Osteocyte (in vitro differentiated cells): ENCODE measurements around the gene SF3A1. TPM values are rescaled to one million over a fixed set of nuclear protein-coding genes. Genes with fewer than 3 reads are reported as not detected.
A peak's percentile ranks its signal among the peaks of the same experiment; 100 is the strongest.

Experiments used
- DNase-seq: peaks from one replicate; pipeline ENCODE4 v3.0.0; 2021; ENCODE audit warnings: mixed read lengths; ENCODE audit not compliant: unreplicated experiment; ENCODE audit errors: extremely low spot score
- H3K27ac Mint-ChIP-seq: one replicate; pipeline ENCODE4 v1.8.0; 2021; ENCODE audit warnings: mild to moderate bottlenecking, mixed read lengths; ENCODE audit not compliant: unreplicated experiment
- H3K27me3 Mint-ChIP-seq: one replicate; pipeline ENCODE4 v1.8.0; 2021; ENCODE audit warnings: mixed read lengths; ENCODE audit not compliant: unreplicated experiment
- H3K36me3 Mint-ChIP-seq: one replicate; pipeline ENCODE4 v1.8.0; 2021; ENCODE audit warnings: mixed read lengths; ENCODE audit not compliant: unreplicated experiment
- H3K4me1 Mint-ChIP-seq: one replicate; pipeline ENCODE4 v1.8.0; 2021; ENCODE audit warnings: mixed read lengths; ENCODE audit not compliant: unreplicated experiment
- H3K4me3 Mint-ChIP-seq: one replicate; pipeline ENCODE4 v1.8.0; 2021; ENCODE audit warnings: mild to moderate bottlenecking, moderate library complexity, mixed read lengths; ENCODE audit not compliant: unreplicated experiment
- H3K9me3 Mint-ChIP-seq: one replicate; pipeline ENCODE4 v1.8.0; 2021; ENCODE audit warnings: mixed read lengths; ENCODE audit not compliant: unreplicated experiment
- CTCF ChIP-seq: fragments of 200-600 bp; sonication (generic); IDR thresholded peaks from 2 replicates; pipeline ENCODE4 v1.5.0; 2021; ENCODE audit warnings: antibody characterized with exemption, mild to moderate bottlenecking, moderate library complexity
- total RNA-seq: library from RNA; stranded (reverse); gene quantifications from 2 replicates; pipeline ENCODE4 v1.2.1, GENCODE V29; 2021

SF3A1 gene
- total RNA-seq, 1 donor from 2014 or later = 170 TPM

DNA sequence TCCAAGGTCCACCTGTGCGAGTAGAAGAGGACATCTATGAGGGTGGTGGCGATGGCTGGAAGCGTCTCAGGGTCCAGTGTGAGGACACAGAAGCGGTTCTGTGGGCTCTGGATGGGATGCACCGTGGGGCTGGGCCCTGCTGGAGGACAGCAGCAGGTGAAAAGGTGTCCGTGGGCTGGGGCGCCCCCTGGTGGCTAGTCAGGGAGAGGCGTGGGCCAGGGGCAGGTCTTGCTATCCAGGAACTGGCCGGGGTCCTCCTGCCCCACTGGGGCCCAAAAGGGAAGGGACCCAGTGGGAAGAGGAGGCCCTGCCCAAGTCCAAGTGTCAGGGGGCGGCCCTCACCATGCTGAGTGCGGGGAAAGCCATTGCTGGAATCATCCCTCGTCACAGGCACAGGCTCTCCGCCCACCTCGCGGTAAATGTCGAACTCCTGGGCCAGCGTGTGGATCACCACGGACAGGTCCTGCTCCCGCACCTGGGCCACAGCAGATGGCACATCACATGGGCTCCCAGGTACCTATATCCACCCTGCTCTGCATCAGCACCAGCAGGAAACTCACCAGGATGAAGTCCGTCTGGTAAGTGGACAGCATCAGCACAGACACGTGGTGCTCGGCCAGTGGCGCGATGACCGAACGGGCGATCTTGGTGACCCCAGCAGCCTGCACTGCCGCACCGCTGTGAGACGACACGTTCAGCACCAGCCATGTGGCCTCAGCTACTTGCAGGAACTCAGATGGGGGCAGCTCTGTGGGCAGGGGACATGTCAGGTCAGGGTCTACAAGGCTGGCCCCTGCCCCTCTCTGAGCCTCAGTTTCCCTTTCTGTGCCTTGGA, 69.7 kb downstream of the SF3A1 start:
- H3K9me3 Mint-ChIP-seq = no peaks in the 10 kb centered on the region
- H3K36me3 Mint-ChIP-seq = peaks cover 12% of the 10 kb centered on the region
- peak; percentile 92 for TF ChIP-seq CTCF
- no peak overlapping the region for H3K4me3 Mint-ChIP-seq
- H3K27me3 Mint-ChIP-seq = no peaks in the 10 kb centered on the region
- H3K27ac Mint-ChIP-seq = no peak overlapping the region
- peak; percentile 90 for DNase-seq
- H3K4me1 Mint-ChIP-seq = peaks cover 31% of the 10 kb centered on the region

- no peak for TF ChIP-seq CTCF
- Mint-ChIP-seq H3K4me3 (no peak overlapping the region), H3K27me3 (no peaks in the 10 kb centered on the region), H3K27ac (no peak overlapping the region), H3K4me1 (peaks cover 26% of the 10 kb centered on the region), H3K36me3 (peaks cover 12% of the 10 kb centered on the region), H3K9me3 (no peaks in the 10 kb centered on the region)
- DNase-seq = no peak
Observed at GRCh38 chr22:30286331-30286730, 70.4 kb downstream of the SF3A1 start.

- Mint-ChIP-seq H3K4me1 (peaks cover 21% of the 10 kb centered on the region), H3K4me3 (no peak overlapping the region), H3K36me3 (peaks cover 12% of the 10 kb centered on the region), H3K27me3 (no peaks in the 10 kb centered on the region), H3K27ac (no peak overlapping the region), H3K9me3 (no peaks in the 10 kb centered on the region)
- TF ChIP-seq CTCF = no peak
- no peak for DNase-seq
Observed at GRCh38 chr22:30285846-30286200, 70.9 kb downstream of the SF3A1 start.

GRCh38 chr22:30285176-30285845, 71.4 kb downstream of the SF3A1 start:
- DNase-seq = no peak
- Mint-ChIP-seq H3K36me3 (peaks cover 12% of the 10 kb centered on the region), H3K9me3 (no peaks in the 10 kb centered on the region), H3K27ac (no peak overlapping the region), H3K4me3 (no peak overlapping the region), H3K4me1 (peaks cover 16% of the 10 kb centered on the region), H3K27me3 (no peaks in the 10 kb centered on the region)
- TF ChIP-seq CTCF = no peak

DNA sequence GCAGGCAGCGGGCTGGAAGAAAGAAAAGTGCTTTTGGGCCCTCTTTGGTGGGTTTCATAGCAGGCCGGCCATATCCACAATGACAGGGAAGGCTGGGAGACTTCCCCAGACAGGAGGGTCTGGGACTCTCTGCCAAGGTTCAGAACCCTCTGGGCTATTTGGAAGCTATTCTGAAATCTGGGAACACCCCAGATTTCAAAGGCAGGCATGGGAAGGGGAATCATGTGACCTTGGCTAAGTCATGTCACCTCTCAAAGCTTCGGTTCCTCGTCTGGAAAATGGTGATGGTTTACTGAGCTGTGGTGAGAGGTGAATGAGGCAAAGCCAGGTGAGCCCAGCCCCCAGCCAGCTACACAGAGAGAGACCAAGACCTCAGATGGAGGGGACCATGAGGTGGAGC, 72.0 kb downstream of the SF3A1 start:
- Mint-ChIP-seq H3K4me1 (peaks cover 9% of the 10 kb centered on the region), H3K4me3 (no peak overlapping the region), H3K27ac (no peak overlapping the region), H3K9me3 (no peaks in the 10 kb centered on the region), H3K27me3 (no peaks in the 10 kb centered on the region), H3K36me3 (peaks cover 12% of the 10 kb centered on the region)
- TF ChIP-seq CTCF = no peak
- DNase-seq = no peak
